C4-2B (cell line): ENCODE results near the gene OR56B1.

ENCODE experiments used
- ZFX ChIP-seq: fragments of 450-650 bp; IDR thresholded peaks from 2 replicates; pipeline ENCODE4 v1.6.1; 2017
- TF ChIP-seq, protein P1 (sequence below): fragments of 450-650 bp; conservative IDR thresholded peaks from 2 replicates; pipeline ENCODE4 v1.5.1; 2017; ENCODE audit warnings: mild to moderate bottlenecking

- TF ChIP-seq, protein P1, sequence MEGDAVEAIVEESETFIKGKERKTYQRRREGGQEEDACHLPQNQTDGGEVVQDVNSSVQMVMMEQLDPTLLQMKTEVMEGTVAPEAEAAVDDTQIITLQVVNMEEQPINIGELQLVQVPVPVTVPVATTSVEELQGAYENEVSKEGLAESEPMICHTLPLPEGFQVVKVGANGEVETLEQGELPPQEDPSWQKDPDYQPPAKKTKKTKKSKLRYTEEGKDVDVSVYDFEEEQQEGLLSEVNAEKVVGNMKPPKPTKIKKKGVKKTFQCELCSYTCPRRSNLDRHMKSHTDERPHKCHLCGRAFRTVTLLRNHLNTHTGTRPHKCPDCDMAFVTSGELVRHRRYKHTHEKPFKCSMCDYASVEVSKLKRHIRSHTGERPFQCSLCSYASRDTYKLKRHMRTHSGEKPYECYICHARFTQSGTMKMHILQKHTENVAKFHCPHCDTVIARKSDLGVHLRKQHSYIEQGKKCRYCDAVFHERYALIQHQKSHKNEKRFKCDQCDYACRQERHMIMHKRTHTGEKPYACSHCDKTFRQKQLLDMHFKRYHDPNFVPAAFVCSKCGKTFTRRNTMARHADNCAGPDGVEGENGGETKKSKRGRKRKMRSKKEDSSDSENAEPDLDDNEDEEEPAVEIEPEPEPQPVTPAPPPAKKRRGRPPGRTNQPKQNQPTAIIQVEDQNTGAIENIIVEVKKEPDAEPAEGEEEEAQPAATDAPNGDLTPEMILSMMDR, result no peak
- TF ChIP-seq ZFX, result no peak
These were observed 38.0 kb upstream of the OR56B1 start for GRCh38 chr11:5698281-5698680.
